Testis (tissue), 3 donors: ENCODE results near the gene PPARA. TPM values are rescaled to one million over a fixed set of nuclear protein-coding genes. Genes with fewer than 3 reads are reported as not detected.

Source experiments
- DNase-seq: peaks from one replicate; pipeline ENCODE4 v3.0.0-alpha.2; 2019
- H3K27ac ChIP-seq, 2 donors: fragments of 200-600 bp; sonication (generic); one replicate each; pipeline ENCODE4 v1.5.1; 2019
- H3K27me3 ChIP-seq: fragments of 200-600 bp; sonication (generic); one replicate; pipeline ENCODE4 v1.5.1; 2019
- H3K36me3 ChIP-seq: fragments of 200-600 bp; sonication (generic); one replicate; pipeline ENCODE4 v1.5.1; 2017; ENCODE audit warnings: low read depth; ENCODE audit errors: missing control alignments
- H3K4me1 ChIP-seq: fragments of 200-600 bp; sonication (generic); one replicate; pipeline ENCODE4 v1.5.1; 2019
- H3K4me3 ChIP-seq, 2 donors: fragments of 200-600 bp; sonication (generic); one replicate each; pipeline ENCODE4 v1.5.1; 2017 to 2019
- H3K9me3 ChIP-seq: fragments of 200-600 bp; sonication (generic); one replicate; pipeline ENCODE4 v1.5.1; 2017
- POLR2A ChIP-seq: fragments of 450-650 bp; IDR thresholded peaks from one replicate; pipeline ENCODE4 v1.6.1; 2017; ENCODE audit warnings: antibody characterized with exemption, mild to moderate bottlenecking, moderate library complexity
- WGBS, 2 donors: methylation state at CpG; one replicate each; pipeline ENCODE4 v1.1.5; 2018; 5-methylcytosine and 5-hydroxymethylcytosine counted together
- intact Hi-C: fragments of 100-400 bp; cut with DNase I; formaldehyde crosslinking; loops from one replicate; pipeline ENCODE4 v1.15.1; 2023; ENCODE audit warnings: low total_unique reads
- polyA plus RNA-seq: library from polyadenylated mRNA; stranded (reverse); fragments of 350-450 nt; fragmentation: Illumina TruSeq; extraction: RNeasy Lipid Tissue Mini Kit (QIAGEN cat#74804); gene quantifications from one replicate; pipeline ENCODE4 v1.2.3, GENCODE V29; 2014; ENCODE audit warnings: low read depth, low replicate concordance; ENCODE audit not compliant: insufficient read depth
- total RNA-seq, 2 donors: library from RNA; depleted of rRNA; stranded (reverse); fragments of >200 nt; gene quantifications; one replicate each; pipeline ENCODE4 v1.2.3, GENCODE V29; 2016
- TF ChIP-seq, protein P1 (sequence below), 3 experiments: fragments of 450-650 bp in 2 of 3; fragments of 200-600 bp in 1 of 3; sonication (generic) in 1 of 3; IDR thresholded peaks; one replicate each; pipeline ENCODE4 v1.5.1; 2016 to 2019; ENCODE audit warnings: antibody characterized with exemption in 3 of 3, mild to moderate bottlenecking in 2 of 3, moderate library complexity in 1 of 3

The PPARA gene
- total and polyA plus RNA-seq, 3 donors from 2014 or later, result 4.8 to 19.9 (median 18.1) TPM

DNA sequence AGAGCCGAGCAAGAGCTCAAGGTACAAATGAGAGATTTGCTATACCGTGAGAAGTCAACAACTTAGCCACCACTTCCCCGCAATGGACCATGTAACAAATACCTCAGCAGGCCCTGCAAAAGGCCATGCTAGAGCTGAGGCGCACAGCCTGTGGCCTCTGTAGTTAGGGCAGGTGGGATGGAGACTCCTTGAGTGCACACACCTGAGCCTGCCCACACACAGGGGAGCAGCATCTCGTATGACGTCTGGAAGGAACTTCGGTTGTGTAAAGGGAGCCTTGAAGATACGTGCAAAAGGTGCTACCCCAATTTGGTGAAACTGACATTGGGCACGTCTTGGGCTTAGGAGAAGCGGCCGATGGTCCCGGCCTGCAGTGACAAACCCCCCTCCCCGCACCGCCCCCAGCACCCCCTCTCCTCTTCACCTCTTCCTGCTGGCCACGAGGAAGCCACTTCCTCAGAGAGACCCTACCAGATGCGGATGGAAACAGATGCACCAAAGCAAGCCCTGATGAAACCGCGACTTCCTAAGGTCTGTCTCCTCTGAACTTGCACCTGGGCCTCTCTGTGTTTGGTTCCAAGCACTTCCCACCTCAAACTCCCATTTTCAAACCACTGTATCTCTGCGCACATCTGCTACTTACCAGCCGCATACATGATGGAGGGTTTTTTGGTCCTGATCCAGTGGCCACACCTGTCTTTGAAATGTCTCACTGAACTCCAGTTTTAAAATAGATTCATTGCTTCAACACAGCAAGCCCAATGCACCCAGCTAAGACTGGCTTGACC is 89.1 kb downstream of the PPARA start:
- H3K27me3 ChIP-seq, result no peaks in the 10 kb centered on the region
- intact Hi-C loops, result no loop called here
- 90 to 93% methylated on average over 17 to 20 of the region's 20 CpGs for WGBS, 2 donors
- H3K4me3 ChIP-seq, result no peak overlapping the region
- no peak for TF ChIP-seq POLR2A
- TF ChIP-seq, protein P1, sequence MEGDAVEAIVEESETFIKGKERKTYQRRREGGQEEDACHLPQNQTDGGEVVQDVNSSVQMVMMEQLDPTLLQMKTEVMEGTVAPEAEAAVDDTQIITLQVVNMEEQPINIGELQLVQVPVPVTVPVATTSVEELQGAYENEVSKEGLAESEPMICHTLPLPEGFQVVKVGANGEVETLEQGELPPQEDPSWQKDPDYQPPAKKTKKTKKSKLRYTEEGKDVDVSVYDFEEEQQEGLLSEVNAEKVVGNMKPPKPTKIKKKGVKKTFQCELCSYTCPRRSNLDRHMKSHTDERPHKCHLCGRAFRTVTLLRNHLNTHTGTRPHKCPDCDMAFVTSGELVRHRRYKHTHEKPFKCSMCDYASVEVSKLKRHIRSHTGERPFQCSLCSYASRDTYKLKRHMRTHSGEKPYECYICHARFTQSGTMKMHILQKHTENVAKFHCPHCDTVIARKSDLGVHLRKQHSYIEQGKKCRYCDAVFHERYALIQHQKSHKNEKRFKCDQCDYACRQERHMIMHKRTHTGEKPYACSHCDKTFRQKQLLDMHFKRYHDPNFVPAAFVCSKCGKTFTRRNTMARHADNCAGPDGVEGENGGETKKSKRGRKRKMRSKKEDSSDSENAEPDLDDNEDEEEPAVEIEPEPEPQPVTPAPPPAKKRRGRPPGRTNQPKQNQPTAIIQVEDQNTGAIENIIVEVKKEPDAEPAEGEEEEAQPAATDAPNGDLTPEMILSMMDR (IDR thresholded peaks at IDR 0.05), result no peak
- peaks cover 17% of the 10 kb centered on the region for H3K4me1 ChIP-seq
- H3K9me3 ChIP-seq, result no peaks in the 10 kb centered on the region
- no peak overlapping the region for H3K27ac ChIP-seq
- no peak for DNase-seq
- H3K36me3 ChIP-seq, result no peaks in the 10 kb centered on the region

DNA sequence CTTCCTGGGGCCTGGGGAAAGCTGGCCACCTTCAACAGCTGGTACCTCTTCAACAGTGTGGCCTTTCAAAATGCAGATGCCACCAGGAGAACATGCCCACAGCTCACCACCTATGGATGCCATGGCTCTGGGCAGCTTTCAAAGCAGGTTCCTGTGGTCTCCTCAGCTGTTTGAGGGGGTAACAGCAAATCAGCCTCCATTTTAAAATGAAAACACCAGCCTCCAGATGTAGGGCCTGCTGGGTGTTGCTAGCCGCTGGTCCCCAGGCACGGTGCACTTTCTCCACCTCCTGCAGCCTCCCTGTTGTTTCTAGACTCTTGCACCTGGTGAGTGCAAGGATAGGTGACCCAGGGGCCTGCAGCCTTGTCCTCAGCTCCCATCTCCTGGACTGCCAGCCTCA is 89.7 kb downstream of the PPARA start:
- Histone ChIP-seq H3K27me3 (no peaks in the 10 kb centered on the region), H3K4me3 (no peak overlapping the region), H3K4me1 (peaks cover 23% of the 10 kb centered on the region), H3K27ac (no peak overlapping the region), H3K9me3 (no peaks in the 10 kb centered on the region), H3K36me3 (no peaks in the 10 kb centered on the region)
- WGBS, 2 donors, result 100% methylated on average over 2 of the region's 2 CpGs
- DNase-seq, result no peak
- intact Hi-C loops, result no loop called here
- TF ChIP-seq POLR2A, result no peak

DNA sequence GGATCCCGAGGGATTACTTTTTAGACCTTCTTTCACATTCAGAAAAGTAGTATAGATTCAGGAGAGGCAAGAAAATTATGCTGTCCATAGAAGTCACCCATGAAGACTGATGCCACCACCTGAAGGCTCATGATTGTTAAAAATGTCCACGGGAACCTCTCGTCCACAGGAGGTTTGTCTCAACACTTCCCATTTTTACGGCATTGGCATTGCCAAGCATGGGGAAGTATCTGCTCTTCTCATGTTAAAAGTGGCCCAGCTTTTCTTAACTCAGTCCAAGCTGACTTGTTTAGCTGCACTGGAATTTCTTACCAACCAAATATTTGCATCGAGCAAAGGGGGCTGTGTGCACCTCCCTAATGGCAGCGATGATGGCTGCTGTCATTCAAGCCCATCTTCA is 90.2 kb downstream of the PPARA start:
- Histone ChIP-seq H3K9me3 (no peaks in the 10 kb centered on the region), H3K27me3 (no peaks in the 10 kb centered on the region), H3K27ac (no peak overlapping the region), H3K4me3 (no peak overlapping the region), H3K36me3 (no peaks in the 10 kb centered on the region), H3K4me1 (peaks cover 28% of the 10 kb centered on the region)
- WGBS, 2 donors, result 87 to 97% methylated on average over 6 of the region's 6 CpGs
- TF ChIP-seq, protein P1 (IDR thresholded peaks at IDR 0.05), result no peak
- no peak for TF ChIP-seq POLR2A
- intact Hi-C loops, result no loop called here
- no peak for DNase-seq

DNA sequence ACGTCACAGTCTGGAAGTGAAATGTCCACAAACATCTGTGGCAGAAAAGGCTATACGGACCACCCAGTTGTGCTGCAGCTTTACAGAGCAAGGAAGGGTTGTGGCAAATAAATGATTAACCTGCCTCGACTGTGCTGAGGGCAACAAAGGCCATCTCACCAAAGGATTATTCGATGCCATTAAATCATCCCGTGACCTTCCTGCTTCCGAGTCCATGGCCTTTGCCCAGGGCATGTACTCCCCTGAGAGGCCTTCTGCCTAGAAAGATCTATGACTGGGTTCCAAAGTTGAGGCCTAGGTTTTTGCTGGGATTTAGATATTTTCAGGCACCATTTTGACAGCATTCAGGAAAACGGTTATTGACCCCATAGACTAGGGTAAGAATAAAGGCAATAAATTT is 90.6 kb downstream of the PPARA start:
- intact Hi-C loops, result no loop called here
- Histone ChIP-seq H3K27ac (no peak overlapping the region), H3K4me3 (no peak overlapping the region), H3K36me3 (no peaks in the 10 kb centered on the region), H3K9me3 (no peaks in the 10 kb centered on the region), H3K4me1 (peaks cover 31% of the 10 kb centered on the region), H3K27me3 (no peaks in the 10 kb centered on the region)
- no peak for DNase-seq
- WGBS, 2 donors, result 73 to 80% methylated on average over 7 of the region's 7 CpGs
- TF ChIP-seq, protein P1 (IDR thresholded peaks at IDR 0.05), result no peak
- no peak for TF ChIP-seq POLR2A

- no peak overlapping the region for H3K4me3 ChIP-seq
- DNase-seq, result peak; percentile 55
- H3K4me1 ChIP-seq, result peaks cover 31% of the 10 kb centered on the region
- TF ChIP-seq POLR2A, result no peak
- TF ChIP-seq, protein P1 (IDR thresholded peaks at IDR 0.05), result no peak
- WGBS, 2 donors, result 46 to 51% methylated on average over 5 of the region's 5 CpGs
- H3K9me3 ChIP-seq, result no peaks in the 10 kb centered on the region
- H3K36me3 ChIP-seq, result no peaks in the 10 kb centered on the region
- H3K27ac ChIP-seq, result no peak overlapping the region
- intact Hi-C loops, result no loop called here
- H3K27me3 ChIP-seq, result no peaks in the 10 kb centered on the region
These were observed 91.2 kb downstream of the PPARA start for GRCh38 chr22:46241396-46242007.
